Superior temporal gyrus (tissue), 1 donor: ENCODE results near the gene ATRIP.

ENCODE experiments used
- DNase-seq: peaks from one replicate; pipeline ENCODE4 v3.0.0-alpha.2; 2016; ENCODE audit errors: extremely low spot score

ATRIP gene

GRCh38 chr3:48423241-48423882 is 23.2 kb upstream of the ATRIP start:
- DNase-seq = peak; percentile 45

GRCh38 chr3:48423883-48424695 is 22.4 kb upstream of the ATRIP start:
- peak; percentile 15 for DNase-seq

GRCh38 chr3:48425281-48425812 is 21.2 kb upstream of the ATRIP start:
- DNase-seq = peak; percentile 49

GRCh38 chr3:48426401-48426909 is 20.1 kb upstream of the ATRIP start:
- peak; percentile 94 for DNase-seq

- DNase-seq = peak; percentile 66
Measured at GRCh38 chr3:48426944-48427629, 19.4 kb upstream of the ATRIP start.

GRCh38 chr3:48427630-48427962 is 18.9 kb upstream of the ATRIP start:
- DNase-seq = no peak

GRCh38 chr3:48428088-48428571 is 18.4 kb upstream of the ATRIP start:
- peak; percentile 30 for DNase-seq

- peak; percentile 32 for DNase-seq
Measured at GRCh38 chr3:48428572-48429316, 17.8 kb upstream of the ATRIP start.

- peak; percentile 81 for DNase-seq
Measured at GRCh38 chr3:48429317-48429959, 17.1 kb upstream of the ATRIP start.

- DNase-seq = no peak
Measured at GRCh38 chr3:48429960-48430707, 16.4 kb upstream of the ATRIP start, which contains the start of gene PLXNB1. Gene PLXNB1, minus strand, starts transcription at chr3:48430086. Its CDS starts 5,475 bp downstream, at chr3:48424611.

- DNase-seq = no peak
Measured at GRCh38 chr3:48430708-48431101, 15.8 kb upstream of the ATRIP start.

GRCh38 chr3:48431224-48432029 is 15.1 kb upstream of the ATRIP start:
- no peak for DNase-seq

- no peak for DNase-seq
Measured at GRCh38 chr3:48432411-48433371, 13.8 kb upstream of the ATRIP start.

- no peak for DNase-seq
Measured at GRCh38 chr3:48433472-48434118, 12.9 kb upstream of the ATRIP start.

GRCh38 chr3:48434591-48435222 is 11.8 kb upstream of the ATRIP start:
- no peak for DNase-seq

GRCh38 chr3:48435223-48435595 is 11.3 kb upstream of the ATRIP start:
- DNase-seq = no peak
